Measurements from ENCODE around the gene ANKRD49.

Gene ANKRD49

DNA sequence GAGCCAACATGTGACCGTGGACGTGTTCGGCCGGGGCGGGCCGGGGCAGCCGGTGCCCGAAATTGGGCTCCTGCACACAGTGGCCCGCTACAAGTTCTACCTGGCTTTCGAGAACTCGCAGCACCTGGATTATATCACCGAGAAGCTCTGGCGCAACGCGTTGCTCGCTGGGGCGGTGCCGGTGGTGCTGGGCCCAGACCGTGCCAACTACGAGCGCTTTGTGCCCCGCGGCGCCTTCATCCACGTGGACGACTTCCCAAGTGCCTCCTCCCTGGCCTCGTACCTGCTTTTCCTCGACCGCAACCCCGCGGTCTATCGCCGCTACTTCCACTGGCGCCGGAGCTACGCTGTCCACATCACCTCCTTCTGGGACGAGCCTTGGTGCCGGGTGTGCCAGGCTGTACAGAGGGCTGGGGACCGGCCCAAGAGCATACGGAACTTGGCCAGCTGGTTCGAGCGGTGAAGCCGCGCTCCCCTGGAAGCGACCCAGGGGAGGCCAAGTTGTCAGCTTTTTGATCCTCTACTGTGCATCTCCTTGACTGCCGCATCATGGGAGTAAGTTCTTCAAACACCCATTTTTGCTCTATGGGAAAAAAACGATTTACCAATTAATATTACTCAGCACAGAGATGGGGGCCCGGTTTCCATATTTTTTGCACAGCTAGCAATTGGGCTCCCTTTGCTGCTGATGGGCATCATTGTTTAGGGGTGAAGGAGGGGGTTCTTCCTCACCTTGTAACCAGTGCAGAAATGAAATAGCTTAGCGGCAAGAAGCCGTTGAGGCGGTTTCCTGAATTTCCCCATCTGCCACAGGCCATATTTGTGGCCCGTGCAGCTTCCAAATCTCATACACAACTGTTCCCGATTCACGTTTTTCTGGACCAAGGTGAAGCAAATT lies 51.7 kb downstream of the ANKRD49 start:
- no peak for DNase-seq

GRCh38 chr11:94546162-94546470 lies 52.3 kb downstream of the ANKRD49 start:
- DNase-seq = no peak

DNA sequence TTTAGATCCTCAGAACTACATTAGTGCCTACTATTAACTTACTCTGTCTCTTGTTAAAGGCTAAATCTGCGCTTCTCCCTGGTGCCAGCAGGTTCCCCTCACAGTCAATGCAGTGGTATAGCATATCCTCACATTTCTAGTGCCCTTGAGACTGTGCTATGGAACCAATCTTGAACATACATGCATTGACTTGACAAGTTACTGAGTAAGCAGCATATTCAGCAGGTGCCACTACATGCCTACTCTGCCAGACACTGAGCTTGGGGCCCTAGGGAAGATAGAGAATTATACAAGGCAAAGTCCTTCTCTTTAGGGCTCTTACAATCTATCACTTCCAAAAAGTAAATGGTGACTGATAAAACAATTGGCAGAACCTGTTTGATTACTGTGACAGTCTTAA lies 53.1 kb downstream of the ANKRD49 start:
- DNase-seq = no peak

GRCh38 chr11:94549146-94549545 lies 55.4 kb downstream of the ANKRD49 start:
- no peak for DNase-seq
